ELF-1 (cell line): ENCODE measurements around the gene SGCA.

Experiments
- DNase-seq: peaks from one replicate; pipeline ENCODE4 v3.0.0-alpha.2; 2016; ENCODE audit warnings: low read depth, low spot score

SGCA gene

DNA sequence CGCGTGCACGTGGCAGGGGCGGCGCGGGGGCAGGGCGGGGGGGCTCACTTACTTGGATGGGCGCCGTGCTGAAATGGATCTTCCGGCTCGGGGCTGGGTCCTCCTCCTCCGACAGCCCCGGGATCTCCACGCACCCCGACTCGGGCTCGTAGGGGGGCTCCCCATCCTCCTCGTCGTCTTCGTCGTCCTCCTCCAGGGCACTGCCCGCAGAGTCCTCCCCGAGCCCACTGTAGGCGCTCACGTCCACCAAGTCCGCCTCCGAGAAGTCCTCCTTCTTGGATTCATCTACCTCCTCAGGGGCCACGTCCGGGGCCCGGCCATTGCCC is 16.8 kb upstream of the SGCA start:
- peak; percentile 26 for DNase-seq

DNA sequence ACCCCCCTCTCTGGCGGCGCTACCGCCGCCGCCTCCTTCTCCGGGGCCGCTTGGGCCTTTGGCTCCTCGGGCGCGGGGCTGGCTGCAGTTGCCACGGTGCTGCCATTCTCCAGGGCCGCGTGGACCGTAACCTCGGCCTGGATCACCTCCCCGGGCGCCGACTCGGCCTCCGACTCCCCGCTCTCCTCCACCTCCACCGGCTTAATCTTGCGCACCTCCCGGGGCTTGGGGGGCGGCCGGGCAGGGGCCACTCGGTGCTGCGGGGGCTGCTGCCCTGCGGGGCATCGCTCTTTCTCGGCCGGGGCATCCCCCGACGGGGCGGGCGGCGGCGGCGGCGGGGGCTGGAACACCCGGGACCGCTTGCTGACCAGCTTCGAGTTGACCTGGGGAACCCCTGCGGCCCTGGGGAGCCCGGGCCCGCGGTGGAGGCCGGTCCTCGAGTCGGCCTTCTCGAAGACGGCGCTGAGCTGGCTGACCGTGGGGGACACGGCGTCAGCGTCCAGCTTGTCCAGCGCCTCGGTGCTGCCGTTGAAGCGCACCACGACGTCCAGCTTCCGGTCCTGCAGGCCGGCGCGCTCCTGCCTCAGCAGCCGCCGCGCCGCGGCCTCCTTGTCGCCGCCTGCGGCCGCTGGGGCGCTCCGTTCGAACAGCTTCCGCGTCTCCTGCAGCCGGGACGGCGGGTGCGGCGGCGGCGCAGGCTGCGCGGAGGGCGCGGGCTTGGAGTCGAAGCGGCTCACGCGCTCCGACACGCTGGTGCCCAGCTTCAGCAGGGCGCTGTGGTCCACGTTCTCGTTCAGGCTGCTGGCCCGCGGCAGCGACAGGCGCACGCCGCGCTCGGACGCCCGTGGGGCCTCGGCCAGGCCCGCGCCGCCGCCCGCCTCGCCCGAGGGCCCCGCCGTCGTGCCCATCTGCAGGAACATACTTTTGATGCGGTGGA is 16.1 kb upstream of the SGCA start:
- DNase-seq, result peak; percentile 77

DNA sequence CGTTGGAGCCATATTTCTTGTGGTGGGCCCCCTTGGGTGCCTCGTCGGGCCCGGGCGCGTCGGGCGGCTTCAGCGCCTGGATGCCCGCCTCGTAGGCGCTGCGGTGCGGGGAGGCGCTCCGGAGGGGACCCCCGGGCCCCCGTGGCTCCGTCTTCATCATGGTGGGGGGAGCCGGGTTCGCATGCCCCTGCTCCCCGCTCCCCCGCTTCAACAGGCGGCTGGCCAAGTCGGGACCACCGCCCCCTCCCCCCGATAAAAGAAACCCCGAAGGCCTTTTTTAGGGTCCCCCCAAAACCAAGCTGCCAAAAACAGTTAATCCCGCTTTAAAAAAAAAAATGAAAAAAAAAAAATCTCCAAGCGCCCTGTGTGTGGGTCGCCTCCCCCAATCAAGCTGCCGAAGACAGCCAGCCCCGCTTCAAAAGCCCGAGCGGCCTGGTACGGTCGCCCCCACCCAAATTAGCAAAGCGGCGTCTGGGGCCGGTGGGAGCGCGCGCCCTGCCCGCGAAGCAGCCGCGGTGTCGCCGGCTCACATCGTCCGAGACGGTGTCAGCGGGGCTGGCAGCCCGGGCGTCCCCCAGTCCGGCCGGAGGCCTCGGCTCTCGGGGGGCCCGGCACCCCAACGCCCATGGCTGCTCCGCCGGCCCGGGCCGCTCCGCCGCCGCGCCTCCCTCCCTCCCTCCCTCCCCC is 15.3 kb upstream of the SGCA start, which contains the start of gene PPP1R9B:
TSS of gene PPP1R9B (minus strand) at position 324 of the 687 bp plus-strand sequence. CDS start at position 160, 164 bp downstream.
- DNase-seq, result peak; percentile 23

DNA sequence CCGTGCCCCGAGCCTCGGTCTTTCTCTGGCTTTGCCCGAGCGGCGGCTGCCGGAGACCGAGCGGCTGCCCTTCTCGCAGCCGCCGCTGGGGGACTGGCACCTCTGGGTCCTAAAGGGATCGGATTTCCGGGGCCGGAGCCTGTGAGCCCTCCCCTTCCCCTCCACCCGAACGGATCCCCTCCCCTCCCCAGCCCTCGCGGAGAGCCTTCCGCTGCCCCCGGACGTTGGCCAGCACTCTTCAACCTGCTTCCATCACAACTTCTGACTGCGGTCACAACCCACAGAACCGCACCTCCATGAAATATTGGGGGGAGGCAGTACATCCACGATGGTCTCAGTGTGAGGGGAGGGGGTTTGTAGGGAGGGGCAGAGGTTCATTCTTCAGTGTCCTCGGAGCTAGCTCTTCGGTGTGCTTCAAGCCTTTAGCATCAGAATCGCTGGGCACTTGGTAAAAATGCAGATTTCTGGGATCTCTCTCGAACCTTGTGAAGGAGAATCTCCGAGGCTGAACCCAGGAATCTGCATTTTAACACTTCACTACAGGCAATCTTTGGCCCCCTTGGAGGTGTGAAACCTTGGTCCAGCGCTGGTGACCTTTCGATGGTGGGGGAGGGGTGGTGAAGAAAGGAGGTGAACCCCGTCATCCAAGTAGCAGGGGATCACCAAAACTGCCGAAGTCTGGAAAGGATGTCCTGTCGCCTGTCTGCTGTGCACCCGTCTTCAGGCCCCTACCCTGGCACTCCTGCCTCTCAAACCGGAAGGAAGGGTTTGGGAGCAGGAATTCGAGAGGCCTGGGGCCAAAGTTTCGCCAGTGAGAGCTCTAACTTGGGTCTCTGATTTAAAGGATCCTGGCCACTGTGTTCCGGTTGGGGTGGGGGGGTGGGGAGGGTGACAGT is 14.5 kb upstream of the SGCA start:
- peak; percentile 87 for DNase-seq

DNA sequence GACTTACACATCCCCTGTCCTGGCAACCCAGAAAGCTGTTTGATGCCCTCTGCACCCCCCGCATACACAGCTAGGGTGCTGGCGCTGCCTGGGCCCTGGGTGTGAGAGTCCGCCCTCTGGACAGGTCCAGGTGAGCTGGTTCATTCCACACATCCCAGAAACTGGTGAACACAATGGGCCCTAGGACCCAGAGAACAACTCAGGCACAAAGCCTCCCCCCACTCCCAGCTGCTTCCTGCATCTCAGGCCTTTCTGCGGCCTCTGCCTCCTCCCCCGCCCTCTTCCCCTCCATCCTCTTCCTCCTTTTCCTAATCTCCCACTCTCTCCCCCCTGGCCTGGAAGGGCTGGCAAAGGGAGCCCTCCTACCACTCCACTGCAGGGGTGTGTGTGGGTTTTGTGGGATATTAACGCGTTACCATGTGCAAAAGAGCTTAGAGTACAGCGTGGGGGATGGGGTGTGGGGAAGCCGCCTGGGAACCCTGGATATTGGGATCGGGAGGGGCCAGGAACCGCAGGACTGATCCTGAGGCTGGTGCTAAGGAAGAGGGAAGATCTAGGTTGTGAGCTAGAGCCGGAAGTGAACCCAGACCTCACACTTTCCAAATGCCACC is 13.8 kb upstream of the SGCA start:
- peak; percentile 90 for DNase-seq

DNA sequence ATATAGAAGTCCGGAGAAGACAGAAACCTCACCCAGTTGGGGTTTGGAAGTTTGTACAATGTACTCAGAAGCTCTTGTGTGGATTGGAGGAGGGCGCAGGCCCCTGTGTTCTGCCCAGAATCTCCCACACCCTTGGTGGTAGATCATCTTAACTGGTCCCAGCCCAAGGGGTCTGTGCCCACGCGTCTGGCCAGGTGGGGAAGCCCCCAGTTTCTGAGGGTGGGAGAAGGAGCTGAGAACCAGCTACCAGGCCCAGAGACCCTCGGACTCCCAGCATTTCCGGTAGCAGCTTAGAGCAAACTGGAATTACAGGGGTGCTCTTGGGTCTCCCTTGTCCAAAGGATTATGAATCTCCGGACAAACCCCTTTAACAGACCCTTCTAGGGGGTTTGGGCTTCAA is 13.1 kb upstream of the SGCA start:
- no peak for DNase-seq

DNA sequence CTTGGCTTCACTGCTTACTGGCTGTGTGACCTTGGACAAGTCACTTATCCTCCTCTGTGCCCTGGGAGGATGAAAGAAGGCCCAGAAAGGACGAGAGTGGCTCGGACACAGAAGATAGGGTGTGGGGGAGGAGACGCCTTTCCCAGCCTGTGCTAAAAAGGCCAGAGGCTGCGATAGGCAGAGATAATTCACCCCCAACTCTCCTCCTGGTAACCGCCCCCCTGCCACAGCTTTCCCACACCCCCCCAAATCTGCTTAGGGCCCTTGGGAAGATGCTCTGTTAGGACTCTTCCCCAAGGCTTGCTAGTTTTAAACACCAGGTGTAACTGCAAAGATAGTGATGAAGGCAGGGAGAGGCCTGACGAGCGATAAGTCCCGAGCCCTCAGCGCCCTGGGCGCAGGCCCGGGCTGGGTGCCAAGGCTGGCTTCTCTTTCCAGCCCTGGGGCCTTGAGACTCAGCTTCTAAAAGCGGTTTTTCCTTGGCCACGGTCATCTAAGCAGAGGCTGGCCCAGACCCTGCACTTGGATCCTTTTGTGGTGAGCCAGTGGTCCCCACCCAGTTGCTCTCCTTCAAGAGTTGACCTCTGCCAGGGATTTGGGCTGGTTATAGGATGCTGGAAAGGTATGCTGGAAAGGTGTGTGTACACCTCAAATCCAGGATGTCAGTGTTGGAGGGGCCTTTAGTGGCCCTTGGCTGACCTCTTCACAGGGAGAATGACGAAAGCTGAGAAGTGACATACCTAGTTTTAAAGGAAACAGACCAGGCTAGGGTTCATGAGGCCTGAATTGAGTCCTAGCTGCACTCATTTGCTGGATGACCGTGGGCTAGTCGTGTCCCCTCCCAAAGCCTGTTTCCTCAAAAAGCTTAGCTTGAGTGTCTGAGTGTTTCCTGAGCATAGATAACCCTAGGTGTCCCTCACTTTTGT is 11.9 kb upstream of the SGCA start:
- DNase-seq, result no peak

DNA sequence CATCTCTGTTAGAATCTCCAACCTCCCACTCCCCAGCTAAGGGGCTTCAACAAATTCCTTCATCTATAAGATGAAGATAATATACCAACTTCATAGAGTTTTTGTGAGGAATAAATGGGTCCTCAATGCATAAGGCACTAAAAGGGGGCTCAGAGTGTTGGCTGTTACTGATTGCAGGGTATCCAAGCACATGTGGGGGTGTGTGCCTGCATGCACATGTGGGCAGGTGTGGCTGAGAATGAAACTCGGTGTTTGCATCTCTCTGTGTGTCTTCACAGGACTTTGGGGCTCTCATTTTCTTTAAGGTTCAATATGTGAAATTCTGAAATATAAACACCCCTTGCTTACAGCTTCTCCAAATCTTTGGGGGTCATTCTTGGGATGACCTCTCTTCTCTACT is 11.2 kb upstream of the SGCA start:
- no peak for DNase-seq

DNA sequence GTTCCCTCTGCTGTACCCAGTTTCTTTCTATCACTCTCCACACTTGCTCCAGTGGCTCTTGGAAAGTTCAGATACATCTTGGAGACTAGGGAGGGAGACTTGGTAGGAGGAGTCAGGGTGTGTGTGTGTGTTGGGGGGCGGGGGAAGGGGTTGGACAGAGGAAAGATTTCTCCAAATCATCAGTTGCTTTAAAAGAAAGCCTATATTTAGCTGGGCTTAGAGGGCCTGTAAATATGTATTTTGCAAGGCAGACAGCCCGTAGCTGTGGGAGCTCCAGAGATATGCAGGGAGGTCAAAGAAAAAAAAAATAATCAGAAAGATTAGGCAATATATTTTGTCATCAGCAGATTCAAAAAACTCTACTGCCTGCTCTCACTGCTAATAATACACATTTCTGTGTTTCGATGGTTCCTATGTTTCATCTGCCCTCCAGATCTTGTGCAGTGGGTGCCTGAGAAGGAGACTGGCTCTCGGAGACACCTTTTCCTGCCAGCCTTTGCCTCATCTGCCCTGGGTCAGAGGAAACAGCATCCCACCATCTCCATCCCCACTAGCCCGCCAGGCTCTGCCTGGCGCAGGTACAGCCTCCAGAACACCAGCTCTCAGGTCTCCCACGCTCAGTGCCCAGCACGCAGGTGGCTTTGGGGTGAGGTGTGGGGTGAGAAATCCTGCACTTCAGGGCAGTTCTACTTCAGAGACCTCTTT is 10.5 kb upstream of the SGCA start:
- no peak for DNase-seq

DNA sequence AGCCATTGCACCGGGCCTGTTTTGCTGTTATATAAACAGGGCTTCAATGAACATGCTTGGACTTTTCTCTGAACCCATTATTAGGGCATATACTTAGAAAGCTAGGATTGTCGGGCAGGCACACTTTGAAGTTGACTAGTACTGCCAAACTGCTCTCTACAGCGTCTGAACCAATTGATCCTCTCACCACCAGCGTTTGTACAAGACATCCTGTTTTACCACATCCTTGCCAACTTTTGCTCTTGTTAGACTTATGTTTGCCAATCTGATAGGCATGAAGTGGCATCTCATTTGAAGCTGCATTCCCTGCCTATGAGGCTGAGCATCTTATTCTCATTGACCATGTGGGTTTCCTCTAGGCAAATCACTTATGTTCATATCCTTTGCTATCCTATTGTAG is 7.9 kb upstream of the SGCA start:
- DNase-seq, result no peak

DNA sequence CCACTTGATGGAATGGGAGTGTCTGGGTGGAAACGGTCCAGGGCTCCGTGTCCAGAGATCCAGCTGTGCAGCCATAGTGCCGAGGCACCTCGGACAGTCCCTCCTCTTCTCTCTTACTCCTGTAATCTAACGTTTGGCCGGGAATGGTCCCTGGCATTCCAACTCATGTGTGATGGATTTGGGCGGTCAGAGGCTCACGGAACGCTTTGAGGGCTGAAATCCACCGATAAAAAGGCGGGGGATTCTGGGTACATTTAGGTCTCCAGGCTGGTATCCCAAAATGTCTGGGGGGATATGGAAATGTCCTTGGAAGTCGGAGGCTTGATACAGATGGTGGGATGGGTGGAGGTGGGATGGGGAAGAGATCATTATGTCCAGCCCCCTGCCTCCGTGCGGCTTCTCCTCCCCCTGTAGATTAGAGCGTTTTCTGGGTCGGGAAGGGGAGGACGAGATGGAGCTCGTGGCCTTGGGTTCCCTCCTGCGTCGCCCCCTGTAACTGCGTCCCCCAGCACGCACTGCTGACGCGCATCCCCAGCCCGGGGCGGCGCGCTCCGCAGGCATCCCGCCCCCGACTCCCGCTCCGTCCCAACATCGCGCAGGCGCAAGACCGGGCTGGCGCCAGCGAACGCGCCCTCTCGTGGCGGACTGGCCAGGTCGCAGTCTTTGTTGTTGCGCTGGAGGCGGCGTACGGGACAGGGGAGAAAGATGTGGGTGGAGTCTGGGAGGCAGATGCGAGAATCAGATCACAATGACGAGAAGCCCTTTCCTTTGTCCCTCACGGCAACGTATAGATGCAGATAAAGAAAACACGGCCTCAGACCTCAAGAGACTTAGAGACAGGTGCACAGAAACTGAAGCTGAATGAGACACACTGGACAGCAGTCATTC is 4.5 kb upstream of the SGCA start:
- DNase-seq, result peak; percentile 96

DNA sequence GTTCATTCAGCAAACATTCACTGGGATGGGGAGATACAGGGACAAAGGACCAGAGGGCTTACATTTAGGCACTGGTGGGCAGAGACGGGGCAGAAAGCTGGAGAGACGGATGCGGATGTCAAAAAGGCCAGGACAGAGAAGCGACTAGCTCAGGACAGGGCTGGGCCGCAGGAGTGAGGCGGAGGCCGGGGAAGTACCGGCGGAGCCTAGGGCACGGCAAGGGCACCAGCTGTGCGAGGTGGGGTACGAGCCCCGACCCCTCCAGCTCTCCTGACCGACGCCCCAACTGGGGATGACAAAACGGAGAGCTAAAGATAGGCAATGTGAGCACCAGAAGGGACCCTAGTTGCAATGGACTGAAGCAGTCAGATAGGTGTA is 3.9 kb upstream of the SGCA start:
- DNase-seq, result no peak

DNA sequence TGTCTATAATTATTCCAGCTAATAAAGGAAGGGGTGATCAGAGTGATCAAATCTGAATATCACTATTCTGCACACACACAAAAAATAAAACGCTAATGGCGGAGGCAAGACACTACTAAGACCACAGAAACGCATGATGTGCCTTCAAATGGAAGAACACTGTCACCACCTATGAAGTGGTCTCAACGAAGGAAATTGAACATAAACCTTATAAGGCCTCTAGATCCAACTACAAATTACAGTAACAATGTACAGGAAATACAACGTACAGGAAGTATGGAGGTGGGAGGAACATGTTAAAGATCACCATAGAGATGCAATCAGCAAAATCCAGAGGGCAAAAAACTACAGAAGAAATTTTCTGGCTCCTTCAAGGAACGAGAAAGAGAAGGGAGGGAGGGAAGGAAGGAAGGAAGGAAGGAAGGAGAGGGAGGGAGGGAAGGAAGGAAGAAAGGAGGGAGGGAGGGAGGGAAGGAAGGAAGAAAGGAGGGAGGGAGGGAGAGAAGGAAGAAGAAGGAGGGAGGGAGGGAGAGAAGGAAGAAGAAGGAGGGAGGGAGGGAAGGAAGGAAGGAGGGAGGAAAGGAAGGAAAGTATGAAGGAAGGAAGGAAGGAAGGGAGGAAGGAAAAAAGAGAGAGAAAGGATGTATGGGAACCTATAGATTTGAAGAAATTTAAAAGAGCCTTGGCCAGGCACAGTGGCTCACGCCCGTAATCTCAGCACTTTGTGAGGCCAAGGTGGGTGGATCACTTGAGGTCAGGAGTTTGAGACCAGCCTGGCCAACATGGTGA is 3.1 kb upstream of the SGCA start:
- no peak for DNase-seq

DNA sequence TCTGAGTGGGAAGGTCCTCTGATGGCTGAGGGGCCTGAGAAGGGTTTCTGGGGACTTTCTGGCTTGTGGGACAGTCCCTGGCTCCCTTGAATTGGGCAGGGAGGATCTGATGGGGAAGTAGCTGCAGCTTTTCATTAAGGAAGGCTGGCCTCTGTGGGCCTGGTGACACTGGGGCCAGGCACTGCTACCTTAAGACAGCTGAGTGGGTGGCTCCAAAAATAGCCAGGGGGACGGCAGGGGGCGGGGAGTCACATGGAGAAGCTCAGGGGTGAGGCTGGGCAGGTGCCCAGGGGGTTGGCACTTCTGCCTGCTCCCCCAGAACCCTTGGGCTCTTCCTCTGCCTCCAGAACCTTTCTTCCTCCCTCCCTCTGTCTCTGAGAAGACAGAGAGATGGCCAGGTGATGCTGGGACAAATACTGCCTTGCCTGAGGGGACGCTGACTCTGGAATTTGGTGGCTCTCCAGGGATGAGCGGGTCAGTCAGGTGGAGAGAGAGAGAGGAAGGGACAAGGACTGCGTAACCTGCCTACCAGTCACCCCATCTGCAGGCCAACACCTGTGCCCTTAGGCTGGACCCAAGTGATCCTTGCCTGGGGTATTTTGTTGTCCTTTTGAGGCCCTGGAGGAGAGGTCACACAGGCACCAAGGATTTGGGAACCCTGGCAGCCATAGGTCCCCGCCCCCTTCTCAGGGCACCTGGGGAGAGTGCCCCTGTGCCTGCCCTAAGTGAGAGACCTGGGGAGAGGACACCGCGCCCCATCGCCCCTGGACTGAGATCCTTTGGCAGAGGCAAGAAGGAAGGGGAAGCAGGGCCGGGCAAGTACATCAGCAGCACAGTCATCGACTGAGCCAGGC is 1.7 kb upstream of the SGCA start:
- peak; percentile 78 for DNase-seq

DNA sequence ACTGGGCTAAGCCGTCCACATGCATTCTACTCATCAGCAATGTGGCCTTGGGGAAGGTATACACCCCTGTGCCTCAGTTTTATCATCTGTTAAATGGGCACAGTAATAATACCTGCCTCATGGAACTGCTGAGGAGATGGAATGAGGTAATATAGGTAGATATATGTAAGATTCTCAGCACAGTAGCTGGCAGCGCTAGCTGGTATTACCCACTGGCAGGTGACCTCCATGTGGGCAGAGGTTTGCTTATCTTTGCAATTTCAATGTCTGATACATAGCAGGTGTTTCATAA is 1.2 kb upstream of the SGCA start:
- no peak for DNase-seq

DNA sequence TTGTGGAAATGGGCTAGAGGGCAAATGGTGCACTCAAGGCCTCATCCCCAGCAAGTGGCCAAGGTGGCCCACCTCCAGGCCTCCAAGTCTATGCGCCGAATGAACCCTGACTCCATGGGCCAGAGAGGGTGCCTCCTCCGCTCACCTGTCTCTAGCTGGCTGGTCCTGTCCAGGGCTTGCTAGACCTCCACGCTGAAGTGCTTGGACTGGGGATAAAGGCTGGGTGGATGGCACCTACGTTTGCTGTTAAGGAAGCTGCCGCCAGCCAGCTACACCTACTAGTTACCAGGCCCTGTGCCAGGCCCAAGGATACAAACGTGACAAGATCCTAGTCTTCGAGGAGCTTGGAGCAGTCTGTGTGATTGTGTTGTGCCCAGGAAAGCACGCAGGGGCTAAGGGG is 739 bp upstream of the SGCA start:
- no peak for DNase-seq

DNA sequence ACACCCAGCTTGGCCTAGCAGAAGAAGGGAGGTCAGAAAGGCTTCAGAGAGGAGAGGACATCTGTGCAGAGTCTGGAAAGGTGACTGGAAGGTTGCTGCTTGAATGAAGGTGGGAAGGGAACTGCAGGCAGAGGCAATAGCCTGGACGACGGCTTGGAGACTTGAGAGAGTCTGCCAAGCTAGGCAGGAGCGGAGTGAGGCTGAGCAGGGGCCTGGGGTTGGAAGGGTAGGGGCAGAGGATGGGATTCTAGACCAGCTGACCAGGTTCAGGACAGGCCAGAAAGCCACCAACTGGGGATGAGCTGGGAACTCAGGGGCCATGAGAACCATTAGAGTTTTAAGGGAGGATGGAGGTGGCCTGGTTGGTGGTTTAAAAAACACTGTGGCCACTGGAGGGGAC is 339 bp upstream of the SGCA start:
- no peak for DNase-seq
